ENCODE results near the gene ANTXR2.

Gene ANTXR2

GRCh38 chr4:80091688-80092087 is 18.7 kb upstream of the ANTXR2 start:
- no peak for DNase-seq

- no peak for DNase-seq
These were observed 18.2 kb upstream of the ANTXR2 start for GRCh38 chr4:80091184-80091583.

- no peak for DNase-seq
These were observed 17.1 kb upstream of the ANTXR2 start for GRCh38 chr4:80090090-80090489.

DNA sequence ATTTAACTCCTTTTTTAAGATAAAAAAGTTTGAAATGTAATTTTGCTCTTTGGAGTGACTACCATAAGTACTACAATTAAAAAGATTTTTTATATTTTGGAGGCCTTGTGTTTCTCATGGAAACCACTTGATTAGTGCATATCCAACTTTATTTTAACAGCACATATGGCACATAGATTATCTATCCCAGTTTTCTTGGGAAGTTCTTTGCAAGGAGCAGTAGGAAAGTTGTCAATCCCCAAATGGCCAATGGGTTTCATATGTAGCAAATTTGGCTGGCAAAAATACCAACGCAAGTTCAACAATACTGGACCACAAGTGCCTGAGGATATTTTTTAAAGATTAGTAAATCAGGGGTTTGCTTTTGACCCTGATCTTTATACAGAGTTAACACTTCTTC is 15.4 kb upstream of the ANTXR2 start:
- no peak for DNase-seq

DNA sequence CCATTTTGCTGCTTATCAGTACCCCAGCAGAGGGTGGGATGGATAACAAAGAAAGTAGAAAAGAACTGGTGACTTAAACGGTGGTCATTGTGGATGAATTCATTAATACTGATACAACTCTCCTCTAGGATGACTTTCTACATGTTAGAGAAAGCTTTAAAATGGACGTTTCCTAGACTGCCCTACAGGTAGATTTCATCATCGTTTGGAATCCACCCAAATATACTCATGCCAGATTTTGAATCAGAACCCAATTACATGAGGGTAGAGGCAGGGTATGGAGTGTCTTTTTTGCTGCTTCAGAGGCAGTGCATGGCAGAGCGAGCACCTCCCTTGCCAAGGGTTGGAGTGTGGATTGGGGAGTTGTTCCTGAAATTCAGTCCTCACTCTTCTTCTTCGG is 13.3 kb upstream of the ANTXR2 start:
- DNase-seq, result no peak

DNA sequence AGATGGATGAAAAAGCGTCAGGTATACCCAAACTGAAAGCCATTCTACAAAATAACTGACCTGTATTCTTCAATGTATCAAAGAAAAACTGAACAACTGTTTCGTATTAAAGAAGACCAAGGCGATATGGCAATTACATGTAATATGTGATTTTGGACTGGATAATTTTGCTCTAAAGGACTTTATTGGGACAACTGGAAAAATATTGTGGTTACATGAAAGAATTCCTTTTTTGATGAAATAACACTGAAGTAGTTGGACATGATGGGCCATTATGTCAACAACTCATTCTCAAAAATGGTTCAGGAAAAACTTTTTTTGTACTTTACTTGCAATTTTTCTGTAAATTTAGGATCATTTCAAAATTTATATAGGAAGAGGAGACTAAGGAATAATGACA is 12.1 kb upstream of the ANTXR2 start:
- no peak for DNase-seq

DNA sequence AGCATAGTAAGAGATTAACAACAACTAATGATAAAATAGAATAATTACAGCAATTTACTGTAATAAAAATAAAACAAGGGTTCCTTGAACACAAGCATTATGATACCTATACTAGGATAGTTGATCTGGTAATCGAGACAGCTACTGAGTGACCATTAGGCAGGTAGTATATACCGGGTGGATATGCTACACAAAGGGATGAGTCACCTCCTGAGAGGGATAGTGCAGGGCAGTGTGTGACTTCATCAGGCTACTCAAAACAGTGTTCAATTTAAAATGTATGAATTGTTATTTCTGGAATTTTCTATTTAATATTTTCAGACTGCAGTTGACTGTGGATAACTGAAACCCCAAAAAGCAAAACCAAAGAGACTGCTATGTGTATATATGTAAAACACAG is 9.7 kb upstream of the ANTXR2 start:
- no peak for DNase-seq

DNA sequence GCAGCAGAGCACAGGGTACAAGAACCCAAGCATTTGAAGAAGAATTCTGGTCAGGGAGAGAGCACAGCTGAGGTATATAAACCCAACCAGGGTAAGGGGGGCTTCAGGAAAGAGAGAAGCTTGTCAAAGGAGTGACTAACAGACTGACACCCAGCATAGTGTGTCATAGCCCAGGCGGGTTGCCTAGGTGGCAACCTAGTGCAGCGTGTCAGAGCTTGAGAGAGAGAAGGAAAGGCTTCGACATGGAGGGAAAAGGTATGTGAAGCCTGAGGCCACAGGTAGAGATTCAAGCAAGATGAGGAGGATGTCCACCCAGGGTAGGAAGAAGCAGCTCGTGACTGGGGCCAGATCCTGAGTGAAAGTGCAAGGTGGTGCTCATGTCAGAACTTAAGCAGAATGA is 8.5 kb upstream of the ANTXR2 start:
- DNase-seq, result no peak

- DNase-seq, result peak; percentile 46
These were observed 6.4 kb upstream of the ANTXR2 start for GRCh38 chr4:80079255-80079923.

GRCh38 chr4:80078346-80079092 is 5.5 kb upstream of the ANTXR2 start:
- DNase-seq, result no peak

- DNase-seq, result peak; percentile 83
These were observed 4.6 kb upstream of the ANTXR2 start for GRCh38 chr4:80077639-80078038.

GRCh38 chr4:80076681-80077080 is 3.7 kb upstream of the ANTXR2 start:
- peak; percentile 87 for DNase-seq

- DNase-seq, result peak; percentile 63
These were observed 3.1 kb upstream of the ANTXR2 start for GRCh38 chr4:80075995-80076675.

- peak; percentile 35 for DNase-seq
These were observed 1.6 kb upstream of the ANTXR2 start for GRCh38 chr4:80074651-80075050.

GRCh38 chr4:80074069-80074468 is 1.0 kb upstream of the ANTXR2 start:
- peak; percentile 17 for DNase-seq

DNA sequence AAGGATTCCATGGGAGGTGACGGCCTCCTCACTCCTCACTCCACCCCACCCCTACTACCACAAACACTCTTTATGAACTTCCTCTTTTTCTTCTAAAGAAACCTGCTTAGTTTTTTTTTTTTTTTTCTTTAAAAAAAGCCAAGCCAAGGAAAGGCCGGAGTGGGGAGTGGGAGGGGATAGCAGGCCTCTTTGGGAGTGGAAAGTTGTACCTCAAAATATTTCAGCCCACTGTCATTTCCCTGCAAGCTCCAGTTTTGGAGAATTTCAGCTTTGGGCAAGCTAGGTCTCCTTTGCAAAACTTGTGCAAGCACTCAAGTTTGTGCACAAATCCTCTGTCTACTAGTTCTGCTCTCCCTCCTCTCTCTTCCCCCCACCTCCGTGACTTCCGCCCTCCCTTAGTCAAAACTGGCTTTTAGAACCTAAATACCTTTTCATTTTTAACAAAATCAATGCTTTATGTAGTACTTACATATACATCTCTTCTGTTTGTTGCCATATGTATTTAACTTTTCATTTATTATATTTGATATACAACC is 512 bp upstream of the ANTXR2 start:
- peak; percentile 47 for DNase-seq

DNA sequence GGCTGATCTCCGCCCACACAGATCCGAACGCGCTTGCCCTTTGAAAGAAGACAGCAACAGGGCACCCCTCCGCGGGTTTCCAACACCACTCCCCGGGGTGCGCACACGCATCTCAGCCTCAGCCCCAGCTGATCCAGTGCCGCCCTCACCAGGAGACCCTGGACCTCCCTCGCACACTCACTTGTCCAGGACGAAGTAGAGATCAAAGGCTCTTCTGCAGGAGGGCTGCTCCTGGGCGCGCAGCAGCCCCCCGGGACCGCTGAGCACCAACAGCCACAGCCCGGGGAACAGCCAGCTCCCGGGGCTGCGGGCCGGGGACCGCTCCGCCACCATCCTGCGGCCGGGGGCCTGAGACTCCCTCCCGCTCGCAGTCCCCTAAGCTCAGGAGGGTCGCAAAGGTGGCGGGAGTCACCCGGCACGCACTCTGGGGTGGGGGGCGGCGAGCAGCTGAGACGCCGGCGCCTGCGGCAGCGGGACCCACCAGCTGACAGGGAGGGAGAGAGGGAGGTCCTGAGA is 743 bp downstream of the ANTXR2 start:
- peak; percentile 53 for DNase-seq

- DNase-seq, result no peak
These were observed 1.3 kb downstream of the ANTXR2 start for GRCh38 chr4:80071604-80072227.

DNA sequence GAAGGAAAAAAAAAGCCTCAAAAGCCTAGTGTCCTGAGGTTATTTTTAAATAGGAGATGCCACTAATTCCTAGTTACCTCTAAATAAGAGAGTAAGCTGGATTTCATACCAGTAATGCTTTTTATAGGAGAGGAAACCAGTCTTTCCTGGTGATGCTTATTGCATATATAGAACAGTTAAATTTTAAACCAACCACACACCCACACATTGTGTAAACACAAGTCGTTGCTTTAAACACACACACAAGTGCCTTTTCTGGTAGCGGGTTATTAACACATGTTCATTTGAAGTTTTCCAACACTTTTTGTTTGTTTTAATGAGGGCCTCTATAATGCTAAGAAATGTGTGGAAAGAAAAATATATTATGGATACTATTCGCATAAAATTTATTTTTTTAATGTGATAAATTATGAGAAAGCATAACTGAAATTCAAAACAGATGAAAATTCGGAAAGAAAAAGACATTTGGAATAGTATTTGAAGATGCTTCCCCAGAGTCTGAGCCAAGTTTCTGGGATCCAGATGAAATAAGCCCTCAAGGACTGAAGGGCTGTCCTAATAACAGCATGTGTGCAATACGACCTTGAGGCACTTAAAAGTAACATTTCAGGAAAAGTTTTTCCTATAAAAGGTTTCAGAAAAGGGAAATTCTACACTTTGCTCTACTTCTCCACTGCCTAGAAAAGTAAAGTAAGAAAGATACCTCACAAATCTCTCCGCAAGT is 2.0 kb downstream of the ANTXR2 start:
- DNase-seq, result no peak

DNA sequence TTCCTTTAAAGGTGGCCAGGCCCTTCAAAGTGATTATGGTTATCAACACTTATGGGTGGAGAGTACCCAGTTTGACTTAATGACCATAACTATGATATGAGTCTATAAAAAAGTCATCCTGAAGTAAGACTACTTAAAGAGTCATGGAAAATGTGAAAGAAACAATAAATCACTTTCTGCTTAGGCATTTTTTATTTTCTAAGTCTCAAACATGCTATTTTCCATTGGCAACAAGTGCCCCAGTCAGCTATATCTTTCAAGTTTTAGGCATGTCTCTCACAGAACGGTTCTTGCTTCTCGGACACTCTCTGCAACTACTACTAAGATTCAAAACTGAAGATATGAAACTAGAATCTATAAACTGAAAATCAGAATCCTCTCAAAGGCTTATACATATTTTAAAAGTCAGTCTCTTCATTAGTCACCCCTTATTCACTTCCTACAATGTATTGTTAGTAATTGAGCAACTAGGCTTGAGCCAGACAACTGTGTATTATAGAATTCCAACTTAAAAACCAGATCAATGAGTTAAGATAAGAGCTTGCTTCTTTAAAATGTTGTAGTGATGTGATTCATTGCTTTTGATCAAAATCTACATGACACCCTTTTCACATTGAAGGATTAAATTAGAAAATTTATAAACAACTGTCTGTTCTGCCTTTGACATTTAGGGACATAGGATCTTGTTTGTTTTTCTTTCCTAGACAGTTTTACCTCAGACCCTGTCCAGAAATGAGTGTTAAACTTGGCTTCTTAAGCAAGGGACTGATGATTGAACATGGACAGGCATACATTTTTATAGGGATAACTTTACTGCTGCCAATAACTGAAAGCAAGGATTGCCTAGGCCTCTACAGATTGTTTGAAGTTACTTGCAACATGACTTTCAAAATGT is 2.9 kb downstream of the ANTXR2 start:
- peak; percentile 74 for DNase-seq

- no peak for DNase-seq
These were observed 3.8 kb downstream of the ANTXR2 start for GRCh38 chr4:80069108-80069836.
